Upper lobe of right lung (tissue), 1 donor: ENCODE results near the gene MTF2. TPM values are rescaled to one million over a fixed set of nuclear protein-coding genes. Genes with fewer than 3 reads are reported as not detected.

Experiments
- ATAC-seq: fragments of 200-7000 bp; cut with Tn5 transposase; one replicate; pipeline ENCODE4 v1.9.1; 2020; ENCODE audit warnings: mild to moderate bottlenecking, moderate library complexity
- DNase-seq: peaks from one replicate; pipeline ENCODE4 v3.0.0-alpha.2; 2020
- H3K27ac ChIP-seq: fragments of 200-600 bp; one replicate; pipeline ENCODE4 v1.8.0; 2022
- H3K27me3 ChIP-seq: fragments of 200-600 bp; one replicate; pipeline ENCODE4 v1.8.0; 2022; ENCODE audit warnings: mild to moderate bottlenecking
- H3K36me3 ChIP-seq: fragments of 200-600 bp; one replicate; pipeline ENCODE4 v1.8.0; 2022
- H3K4me1 ChIP-seq: fragments of 200-600 bp; one replicate; pipeline ENCODE4 v1.8.0; 2022
- H3K4me3 ChIP-seq: fragments of 200-600 bp; one replicate; pipeline ENCODE4 v1.8.0; 2022; ENCODE audit warnings: mild to moderate bottlenecking
- H3K9me3 ChIP-seq: fragments of 200-600 bp; one replicate; pipeline ENCODE4 v1.8.0; 2022
- CTCF ChIP-seq: fragments of 200-600 bp; IDR thresholded peaks from one replicate; pipeline ENCODE4 v1.8.0; 2022; ENCODE audit warnings: antibody characterized with exemption
- intact Hi-C: fragments of 100-400 bp; cut with DNase I; formaldehyde crosslinking; loops from one replicate; pipeline ENCODE4 v1.11.0; 2022
- total RNA-seq: library from RNA; stranded (reverse); fragmentation: NEBNext Ultra II Directional; extraction: Animal tissue kit (Norgen Biotek cat#: 25700); gene quantifications from one replicate; pipeline ENCODE4 v1.2.1, GENCODE V29; 2021
- donor health status: DM: no; HTN: yes; CAD: no; lungs with severe emphysema.

MTF2 gene
- total RNA-seq, 1 donor from 2014 or later: 26.3 TPM

GRCh38 chr1:93142161-93142560 lies 63.1 kb downstream of the MTF2 start:
- DNase-seq: no peak
- Histone ChIP-seq H3K27me3 (no peaks in the 10 kb centered on the region), H3K4me1 (no peaks in the 10 kb centered on the region), H3K36me3 (peaks cover 8% of the 10 kb centered on the region), H3K27ac (no peak overlapping the region), H3K4me3 (no peak overlapping the region), H3K9me3 (no peaks in the 10 kb centered on the region)
- no peak for ATAC-seq
- no peak for TF ChIP-seq CTCF
- intact Hi-C loops: no loop called here

- H3K27me3 ChIP-seq: no peaks in the 10 kb centered on the region
- DNase-seq (no peak), ATAC-seq (no peak)
- intact Hi-C loops: no loop called here
- no peaks in the 10 kb centered on the region for H3K9me3 ChIP-seq
- H3K36me3 ChIP-seq: peaks cover 4% of the 10 kb centered on the region
- no peak overlapping the region for H3K4me3 ChIP-seq
- no peak for TF ChIP-seq CTCF
- no peaks in the 10 kb centered on the region for H3K4me1 ChIP-seq
- H3K27ac ChIP-seq: no peak overlapping the region
These were observed 64.1 kb downstream of the MTF2 start for GRCh38 chr1:93143136-93143535.

- DNase-seq (no peak), ATAC-seq (no peak)
- H3K4me1 ChIP-seq: no peaks in the 10 kb centered on the region
- TF ChIP-seq CTCF: no peak
- H3K4me3 ChIP-seq: no peak overlapping the region
- no peaks in the 10 kb centered on the region for H3K27me3 ChIP-seq
- H3K36me3 ChIP-seq: peaks cover 10% of the 10 kb centered on the region
- no peaks in the 10 kb centered on the region for H3K9me3 ChIP-seq
- intact Hi-C loops: no loop called here
- H3K27ac ChIP-seq: no peak overlapping the region
These were observed 64.7 kb downstream of the MTF2 start for GRCh38 chr1:93143769-93144168.

GRCh38 chr1:93148001-93148400 lies 68.9 kb downstream of the MTF2 start:
- Histone ChIP-seq H3K4me3 (no peak overlapping the region), H3K27me3 (no peaks in the 10 kb centered on the region), H3K27ac (no peak overlapping the region), H3K4me1 (no peaks in the 10 kb centered on the region), H3K9me3 (no peaks in the 10 kb centered on the region), H3K36me3 (peaks cover 46% of the 10 kb centered on the region)
- intact Hi-C loops: no loop called here
- no peak for ATAC-seq
- no peak for DNase-seq
- TF ChIP-seq CTCF: no peak

GRCh38 chr1:93150729-93151128 lies 71.6 kb downstream of the MTF2 start:
- peaks cover 72% of the 10 kb centered on the region for H3K36me3 ChIP-seq

More at GRCh38 chr1:93150729-93151128, 71.6 kb downstream of the MTF2 start:
- H3K4me3 ChIP-seq: no peak overlapping the region
- intact Hi-C loops: no loop called here
- no peak overlapping the region for H3K27ac ChIP-seq
- H3K27me3 ChIP-seq: no peaks in the 10 kb centered on the region
- ATAC-seq: no peak
- no peaks in the 10 kb centered on the region for H3K9me3 ChIP-seq
- no peak for TF ChIP-seq CTCF
- no peaks in the 10 kb centered on the region for H3K4me1 ChIP-seq
- DNase-seq: no peak
